Prostate gland (tissue), 2 donors: ENCODE measurements around the gene DNALI1.

ENCODE experiments used
- CTCF ChIP-seq, 4 experiments: fragments of 200-600 bp in 2 of 4; fragments of 450-650 bp in 2 of 4; sonication (generic) in 2 of 4; IDR thresholded peaks; 1 replicate in 3 of 4; 2 replicates in 1 of 4; pipeline ENCODE4 v1.5.1; 2016 to 2019; ENCODE audit warnings: antibody characterized with exemption in 4 of 4, mild to moderate bottlenecking in 2 of 4, moderate library complexity in 2 of 4
- POLR2A ChIP-seq: fragments of 450-650 bp; IDR thresholded peaks from one replicate; pipeline ENCODE4 v1.6.1; 2016; ENCODE audit warnings: antibody characterized with exemption, mild to moderate bottlenecking

DNA sequence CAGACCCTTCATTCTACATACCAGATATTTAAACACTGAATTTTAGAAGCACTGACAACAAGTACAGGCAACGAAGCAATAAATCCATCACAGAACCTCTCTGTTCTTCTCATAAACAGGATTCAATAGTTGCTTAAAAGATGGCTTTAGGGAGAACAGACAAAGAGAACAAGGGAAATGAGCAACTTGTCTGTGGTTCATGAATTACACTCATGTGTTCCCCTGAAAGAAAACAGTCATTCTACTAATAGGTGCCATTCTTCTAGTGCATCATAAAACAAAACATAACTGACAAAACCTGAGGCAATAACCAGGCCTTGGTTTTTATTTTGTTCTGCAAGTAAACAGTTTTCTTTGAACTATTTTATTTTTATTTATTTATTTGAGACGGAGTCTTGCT is 32.2 kb downstream of the DNALI1 start:
- TF ChIP-seq CTCF (IDR thresholded peaks at IDR 0.05) = no peak
- TF ChIP-seq POLR2A = no peak
